ENCODE measurements around the gene MEGF6.

DNA sequence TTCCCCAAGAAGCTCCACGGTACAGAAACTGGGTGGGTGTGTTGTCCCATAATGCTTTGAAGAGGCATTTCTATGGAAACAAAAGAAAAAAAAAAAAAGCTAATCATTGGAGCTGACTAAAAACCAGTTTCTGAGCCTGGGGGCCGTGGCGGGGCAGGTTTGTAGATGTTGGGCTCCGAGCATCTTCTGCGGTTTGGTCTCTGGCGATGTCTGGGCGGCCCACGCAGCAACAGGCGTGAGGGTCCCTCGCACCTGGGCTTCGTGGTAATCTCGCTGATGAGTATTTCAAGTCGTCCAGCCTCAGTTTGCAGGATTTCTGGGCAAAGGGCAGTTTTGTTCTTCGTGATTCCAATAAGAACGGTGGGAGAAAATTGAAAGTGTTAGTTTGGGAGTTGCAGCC is 47.8 kb upstream of the MEGF6 start:
- TF ChIP-seq EZH2 (IDR thresholded peaks at IDR 0.05): no peak
- TF ChIP-seq POLR2AphosphoS5 (IDR thresholded peaks at IDR 0.05; ENCODE audit: borderline replicate concordance, low read depth, low read length): no peak
